GM20000 (cell line): ENCODE data around the gene LCN1.

ENCODE experiments used
- DNase-seq: peaks from one replicate; pipeline ENCODE4 v3.0.0; 2012; ENCODE audit warnings: low spot score
- TF ChIP-seq, protein P1 (sequence below): IDR thresholded peaks from 2 replicates; pipeline ENCODE4 v1.5.1; 2012; ENCODE audit warnings: mild to moderate bottlenecking, control low read depth; ENCODE audit errors: extremely low read depth, missing control alignments

LCN1 gene

DNA sequence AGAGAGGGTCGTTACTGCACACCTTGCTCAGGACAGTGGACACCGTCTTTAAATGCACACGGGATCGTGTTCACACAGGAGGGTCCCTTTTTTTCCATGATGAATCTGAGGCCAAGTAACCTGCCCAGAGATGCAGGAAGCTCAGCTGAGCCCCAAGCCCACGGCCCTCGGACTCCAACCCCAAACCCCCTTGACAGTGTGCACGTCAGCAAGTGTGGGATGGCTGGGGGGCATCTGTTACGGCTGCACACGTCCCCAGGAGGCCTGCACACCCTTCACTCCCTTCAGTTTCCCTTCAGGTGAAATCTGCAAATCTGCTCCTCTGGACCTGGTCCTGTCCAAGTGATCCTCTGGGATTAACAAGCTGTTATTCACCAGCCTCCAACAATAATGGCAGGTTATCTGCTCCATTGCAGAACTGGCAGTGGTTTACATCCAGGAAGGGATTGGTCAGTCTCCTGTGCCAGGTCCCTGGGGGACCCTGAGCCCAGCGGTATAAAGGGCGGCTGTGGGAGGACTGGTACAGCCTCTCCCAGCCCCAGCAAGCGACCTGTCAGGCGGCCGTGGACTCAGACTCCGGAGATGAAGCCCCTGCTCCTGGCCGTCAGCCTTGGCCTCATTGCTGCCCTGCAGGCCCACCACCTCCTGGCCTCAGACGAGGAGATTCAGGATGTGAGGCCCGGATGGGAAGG is at the start of gene LCN1:
TSS of gene LCN1 (plus strand) at position 525 of the 692 bp plus-strand sequence. CDS start at position 583, 58 bp downstream.
- TF ChIP-seq, protein P1, sequence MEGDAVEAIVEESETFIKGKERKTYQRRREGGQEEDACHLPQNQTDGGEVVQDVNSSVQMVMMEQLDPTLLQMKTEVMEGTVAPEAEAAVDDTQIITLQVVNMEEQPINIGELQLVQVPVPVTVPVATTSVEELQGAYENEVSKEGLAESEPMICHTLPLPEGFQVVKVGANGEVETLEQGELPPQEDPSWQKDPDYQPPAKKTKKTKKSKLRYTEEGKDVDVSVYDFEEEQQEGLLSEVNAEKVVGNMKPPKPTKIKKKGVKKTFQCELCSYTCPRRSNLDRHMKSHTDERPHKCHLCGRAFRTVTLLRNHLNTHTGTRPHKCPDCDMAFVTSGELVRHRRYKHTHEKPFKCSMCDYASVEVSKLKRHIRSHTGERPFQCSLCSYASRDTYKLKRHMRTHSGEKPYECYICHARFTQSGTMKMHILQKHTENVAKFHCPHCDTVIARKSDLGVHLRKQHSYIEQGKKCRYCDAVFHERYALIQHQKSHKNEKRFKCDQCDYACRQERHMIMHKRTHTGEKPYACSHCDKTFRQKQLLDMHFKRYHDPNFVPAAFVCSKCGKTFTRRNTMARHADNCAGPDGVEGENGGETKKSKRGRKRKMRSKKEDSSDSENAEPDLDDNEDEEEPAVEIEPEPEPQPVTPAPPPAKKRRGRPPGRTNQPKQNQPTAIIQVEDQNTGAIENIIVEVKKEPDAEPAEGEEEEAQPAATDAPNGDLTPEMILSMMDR = no peak
- no peak for DNase-seq

DNA sequence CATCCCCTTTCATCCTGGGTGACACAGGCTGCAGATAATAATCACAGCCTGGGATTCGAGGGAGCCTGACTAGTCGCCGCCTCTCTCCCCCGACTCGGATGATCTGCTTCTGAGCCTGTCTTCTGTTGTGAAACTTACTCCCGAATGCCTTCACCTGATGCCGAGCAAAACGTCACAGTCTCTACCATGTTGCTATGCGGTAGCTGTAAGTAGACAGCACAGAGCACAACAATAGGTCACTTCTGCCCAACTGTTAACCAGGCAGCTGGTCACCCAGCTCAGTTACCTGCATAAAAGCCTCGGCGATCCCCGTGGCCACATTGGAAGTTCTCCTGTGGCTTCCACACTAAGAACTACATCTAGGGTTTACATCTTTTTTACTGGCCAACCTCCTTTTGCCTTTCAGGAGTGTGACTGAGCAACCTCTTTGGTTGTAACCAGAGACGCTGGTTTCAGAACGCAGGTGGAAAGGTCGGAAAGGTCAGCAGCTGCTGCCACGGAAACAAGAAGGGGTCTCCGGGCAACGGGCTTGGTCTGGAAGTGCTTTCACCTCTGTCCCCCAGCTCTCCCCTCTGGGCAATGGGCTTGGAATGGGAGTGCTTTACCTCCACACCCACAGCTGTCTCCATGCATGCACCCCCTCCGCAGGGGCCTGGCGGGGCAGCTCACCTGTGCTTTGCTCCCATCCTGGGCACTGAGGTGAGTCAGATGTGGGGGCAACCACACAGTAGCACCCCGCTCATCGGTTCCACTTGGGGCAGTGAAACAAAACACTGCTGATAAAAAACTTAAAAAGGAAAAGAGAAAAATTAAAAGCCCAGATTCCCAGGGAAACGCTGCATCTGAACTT is 49.2 kb upstream of the LCN1 start:
- DNase-seq = no peak
- TF ChIP-seq, protein P1 = no peak

DNA sequence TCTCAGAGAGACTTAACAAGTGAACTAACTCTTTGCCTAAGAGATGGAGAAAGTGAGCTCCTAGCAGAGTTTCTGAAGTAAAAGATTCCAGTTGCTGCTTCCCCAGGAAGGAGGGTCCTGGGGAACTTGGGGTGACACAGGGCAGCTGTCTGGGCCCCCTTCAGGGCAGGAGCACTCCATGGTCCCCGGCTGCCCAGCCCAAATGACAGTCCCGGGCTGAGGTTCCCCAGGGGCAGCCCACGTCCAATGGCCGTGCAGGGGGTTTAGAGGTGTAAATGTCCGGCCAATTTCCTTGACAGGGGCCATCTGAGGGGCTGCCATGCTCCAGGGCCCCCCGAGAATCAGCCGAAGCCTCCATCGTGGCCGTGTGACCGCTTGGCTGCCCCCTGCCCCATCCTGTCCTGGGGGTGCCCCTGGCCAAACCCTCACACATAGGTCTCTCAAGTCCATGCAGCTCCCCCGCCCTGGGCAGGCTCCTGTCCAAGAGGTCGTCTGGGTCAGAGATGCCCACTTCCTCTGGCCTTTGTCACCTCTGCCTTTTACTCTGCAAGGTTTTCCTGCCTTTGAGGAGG is 47.2 kb upstream of the LCN1 start:
- TF ChIP-seq, protein P1 = no peak
- DNase-seq = no peak

DNA sequence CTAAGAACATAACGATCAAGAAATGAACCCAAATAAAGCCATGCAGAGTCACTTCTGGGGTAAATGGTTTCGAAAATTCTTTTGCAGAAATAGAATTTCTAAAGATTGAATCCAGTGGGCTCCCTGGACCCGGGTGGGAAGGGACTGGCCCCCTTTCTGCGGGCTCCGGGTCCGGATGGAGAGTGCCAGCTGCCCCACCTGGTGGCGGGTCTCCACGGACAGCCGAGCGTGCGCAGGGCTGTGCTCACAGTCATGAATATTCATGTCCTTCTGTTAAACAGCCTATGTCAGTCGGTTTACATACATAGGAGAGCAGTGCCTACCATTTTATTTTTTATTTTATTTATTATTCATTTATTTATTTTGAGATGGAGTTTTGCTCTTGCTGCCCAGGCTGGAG is 46.3 kb upstream of the LCN1 start:
- no peak for DNase-seq
- TF ChIP-seq, protein P1 = peak; percentile 10

DNA sequence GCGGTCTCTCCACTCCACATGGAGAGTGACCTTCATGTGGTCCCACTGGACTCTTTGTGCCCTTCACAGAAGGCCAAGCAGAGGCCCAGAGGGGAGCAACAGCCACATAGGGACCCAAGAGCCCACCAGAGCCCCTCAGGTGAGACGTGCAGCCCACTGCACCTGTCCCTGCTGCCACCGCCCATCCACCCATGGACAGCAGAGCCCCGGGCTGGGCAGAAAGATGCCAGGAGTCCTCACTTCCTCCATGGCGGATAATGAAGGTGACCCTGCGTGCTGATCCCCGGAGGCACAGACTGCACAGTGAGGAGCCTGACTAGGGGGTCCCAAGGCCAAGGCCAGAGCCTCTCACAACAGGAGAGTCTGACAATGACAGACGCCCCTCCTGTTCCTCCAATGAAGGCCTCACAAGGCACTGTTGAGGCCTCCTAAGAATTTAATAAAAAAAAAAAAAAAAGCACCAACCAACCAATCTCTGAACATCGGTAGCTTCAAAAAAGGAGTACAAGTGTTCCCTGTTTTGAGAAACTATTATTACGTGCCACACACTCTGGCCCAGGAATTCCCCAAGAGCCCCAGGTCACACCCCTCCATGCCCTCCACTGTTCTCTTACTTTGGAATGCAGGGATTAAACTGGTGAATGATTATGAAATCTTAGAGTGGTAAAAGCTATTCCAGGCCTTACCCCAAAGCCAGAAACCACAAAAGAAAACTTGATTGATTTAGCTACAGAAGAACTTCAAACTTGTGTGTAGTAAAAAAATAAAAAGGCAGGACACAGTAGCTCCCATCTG is 44.5 kb upstream of the LCN1 start:
- TF ChIP-seq, protein P1 = no peak
- DNase-seq = no peak

DNA sequence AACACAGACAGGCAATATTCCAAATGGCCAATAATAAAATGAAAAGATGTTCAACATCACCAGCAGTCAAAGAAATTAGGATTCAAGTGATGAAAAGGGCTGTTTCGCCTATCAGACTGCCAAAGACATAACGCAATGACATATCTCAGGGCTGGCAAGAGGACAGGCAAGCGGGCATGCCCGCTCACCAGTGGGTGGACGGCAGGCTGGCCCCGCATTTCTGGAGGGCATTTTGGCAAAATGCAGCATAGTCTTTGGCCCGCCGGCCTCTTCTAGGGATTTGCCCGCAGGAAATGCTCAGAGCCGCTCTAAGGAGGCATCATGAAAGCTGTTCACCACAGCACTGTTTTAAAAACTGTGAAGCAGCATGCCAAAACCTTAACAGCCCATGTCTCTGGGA is 43.0 kb upstream of the LCN1 start:
- TF ChIP-seq, protein P1 = no peak
- no peak for DNase-seq
